AG08395 (cell line): ENCODE data around the gene TDRD9.

Source experiments
- DNase-seq: peaks from one replicate; pipeline ENCODE4 v3.0.0; 2012; ENCODE audit warnings: mixed read lengths, low spot score

TDRD9 gene

DNA sequence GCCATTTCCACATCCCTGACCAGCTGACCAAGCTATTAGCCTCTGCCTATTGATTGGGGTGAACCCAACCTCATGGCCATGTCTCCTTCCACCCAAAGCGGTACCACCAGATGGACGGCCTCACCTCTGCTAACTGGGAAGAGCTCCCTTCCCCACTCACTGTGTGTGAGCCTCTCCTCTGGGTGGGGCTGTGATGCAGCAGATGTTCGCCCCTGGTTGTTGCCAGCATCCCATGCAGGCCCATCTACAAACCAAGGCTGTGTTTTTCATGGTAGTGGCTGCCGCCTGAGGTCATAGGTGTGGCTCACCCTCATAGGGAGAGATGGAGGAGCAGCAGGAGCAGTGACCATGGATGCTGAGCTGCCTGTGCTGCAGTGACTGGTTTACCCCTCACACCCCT lies 61.7 kb downstream of the TDRD9 start:
- no peak for DNase-seq

DNA sequence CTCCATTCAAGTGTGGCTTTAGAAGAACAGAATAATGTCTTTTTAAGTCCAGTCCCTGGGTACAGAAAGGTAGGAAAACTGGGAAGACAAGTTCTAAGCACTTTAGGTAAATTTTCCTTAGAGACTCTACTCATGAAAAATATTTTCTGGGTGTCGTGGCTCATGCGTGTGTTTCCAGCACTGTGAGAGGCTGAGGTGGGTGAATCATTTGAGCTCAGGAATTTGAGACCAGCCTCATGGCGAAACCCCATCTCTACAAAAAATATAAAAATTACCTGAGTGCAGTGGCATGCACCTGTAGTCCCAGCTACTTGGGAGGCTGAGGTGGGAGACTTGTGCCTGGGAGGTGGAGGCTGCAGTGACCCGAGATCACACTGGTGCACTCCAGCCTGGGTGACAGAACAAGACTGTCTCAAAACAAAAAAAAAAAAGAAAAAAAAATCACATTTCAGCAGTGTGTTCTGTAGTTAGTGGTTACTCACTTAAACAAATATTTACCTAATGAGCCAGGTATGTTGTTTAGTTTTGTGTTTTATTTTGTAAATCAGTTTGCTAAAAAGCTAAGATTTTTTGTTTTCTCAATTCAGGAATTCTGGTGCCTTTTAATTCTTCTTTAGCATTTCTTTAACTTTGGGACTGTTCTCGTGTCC lies 66.4 kb downstream of the TDRD9 start:
- no peak for DNase-seq

DNA sequence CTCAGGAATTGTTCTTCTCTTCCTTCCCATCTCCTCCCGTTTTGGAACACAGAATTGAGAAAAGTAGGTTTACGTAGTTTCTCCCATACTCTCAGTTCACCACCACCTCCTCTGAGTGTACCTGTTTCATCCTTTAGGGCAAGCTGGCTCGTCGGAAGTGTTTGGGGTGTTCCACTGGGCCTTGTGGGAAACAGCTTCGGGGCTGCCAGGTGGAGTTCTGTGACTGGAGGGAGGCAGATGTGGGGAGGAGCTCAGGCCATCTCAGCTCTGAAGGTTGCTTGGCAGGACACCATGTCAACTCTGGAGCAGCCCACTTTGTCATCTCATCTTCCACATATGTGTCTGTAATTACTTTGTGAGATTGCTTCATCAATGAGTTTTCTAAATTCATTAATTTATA lies 67.6 kb downstream of the TDRD9 start:
- no peak for DNase-seq

DNA sequence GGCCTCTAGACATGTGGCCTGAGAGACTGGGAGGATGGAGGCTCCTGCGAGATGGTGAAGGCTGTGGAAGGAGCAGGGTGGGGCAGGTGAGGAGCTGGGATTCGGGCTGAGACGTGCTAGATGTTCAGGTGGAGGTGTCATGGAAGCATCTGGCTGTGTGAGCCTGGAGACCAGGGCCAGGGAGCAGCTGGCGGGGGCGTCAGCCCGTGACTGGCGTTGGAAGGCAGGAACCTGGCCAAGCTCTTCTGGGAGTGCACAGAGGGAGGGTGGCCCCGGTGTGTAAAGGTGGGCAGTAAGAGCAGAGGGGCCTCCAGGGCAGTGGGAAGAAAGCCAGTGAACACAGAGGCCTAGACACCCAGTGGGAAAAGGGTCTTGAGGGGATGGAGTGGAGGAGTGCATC lies 69.1 kb downstream of the TDRD9 start:
- no peak for DNase-seq

DNA sequence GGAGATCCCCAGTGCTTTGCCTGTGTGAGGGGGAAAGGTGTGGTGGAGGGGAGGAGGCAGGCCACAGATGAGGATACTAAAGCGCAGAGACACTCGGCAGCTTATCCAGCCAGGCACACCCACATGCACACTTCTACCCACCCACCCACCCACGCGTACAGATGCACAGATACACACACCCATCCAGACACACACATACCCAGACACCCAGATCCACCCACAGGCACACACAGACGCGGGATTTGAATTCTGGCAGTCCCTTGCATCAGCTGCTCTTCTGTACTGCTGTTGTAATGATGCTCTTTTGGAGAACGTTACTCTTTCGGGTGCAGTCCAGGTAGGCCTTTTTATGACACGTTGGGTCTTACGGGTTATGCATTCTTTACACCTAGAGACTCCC lies 69.8 kb downstream of the TDRD9 start:
- DNase-seq = no peak

DNA sequence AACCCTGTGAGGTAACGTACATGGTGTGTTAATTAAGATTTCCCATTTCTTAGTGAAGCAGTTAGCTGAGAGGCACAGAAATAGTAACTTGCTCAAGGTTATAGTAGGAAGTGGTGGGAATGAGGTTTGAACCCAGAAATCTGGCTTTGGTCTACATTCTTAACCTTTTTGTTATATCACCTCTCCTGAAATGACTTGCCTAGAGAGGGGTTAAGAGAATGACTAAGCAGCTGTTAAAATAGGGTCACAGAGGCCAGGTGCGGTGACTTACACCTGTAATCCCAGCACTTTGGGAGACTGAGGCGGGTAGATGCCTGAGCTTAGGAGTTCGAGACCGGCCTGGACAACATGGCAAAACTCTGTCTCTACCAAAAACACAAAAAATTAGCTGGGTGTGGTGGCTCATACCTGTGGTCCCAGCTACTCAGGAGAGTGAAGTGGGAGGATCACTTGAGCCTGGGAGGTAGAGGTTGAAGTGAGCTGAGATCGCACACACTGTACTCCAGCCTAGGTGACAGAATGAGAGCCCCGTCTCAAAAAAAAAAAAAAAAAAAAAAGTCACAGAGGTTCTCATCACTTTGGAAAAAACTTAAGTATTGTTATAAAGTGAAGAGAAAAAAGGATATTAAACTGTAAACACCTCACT lies 71.7 kb downstream of the TDRD9 start:
- DNase-seq = no peak

DNA sequence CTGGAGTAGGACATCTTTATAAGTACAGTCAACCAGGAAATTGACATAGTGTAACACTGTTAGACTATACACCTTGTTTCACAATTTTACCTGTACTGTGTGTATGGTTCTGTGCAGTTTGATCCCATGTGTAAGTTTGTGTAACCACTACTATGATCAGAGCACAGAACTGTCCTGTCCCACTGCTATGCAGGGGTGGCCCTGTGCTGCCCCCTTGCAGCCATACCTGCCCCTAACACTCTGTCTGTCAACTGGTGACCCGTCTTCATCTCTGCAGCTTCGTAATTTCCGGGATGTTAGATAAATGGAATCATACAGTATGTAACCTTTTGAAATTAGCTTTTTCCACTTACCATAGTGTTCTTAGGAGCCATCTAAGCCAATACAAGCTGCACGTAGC lies 72.7 kb downstream of the TDRD9 start:
- DNase-seq = no peak

DNA sequence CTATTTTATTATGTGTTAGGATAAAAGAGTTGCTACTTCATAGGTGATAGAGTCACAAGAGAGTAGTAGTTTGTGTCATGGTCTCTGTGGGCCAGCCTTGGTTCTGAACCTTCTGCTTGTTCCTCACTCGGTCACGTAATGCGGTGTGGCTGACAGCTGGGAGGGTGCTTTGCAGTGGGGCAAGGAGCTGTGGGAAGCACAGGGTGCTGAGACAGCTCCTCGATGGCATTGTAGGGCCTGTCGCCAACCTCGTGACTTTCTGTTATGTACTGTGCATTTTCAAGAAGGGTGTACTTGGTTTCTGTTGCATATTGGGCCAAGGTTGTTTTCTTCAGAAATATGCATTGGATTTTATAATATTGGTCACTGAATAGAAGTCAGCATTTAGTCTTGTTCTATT lies 75.4 kb downstream of the TDRD9 start:
- no peak for DNase-seq

DNA sequence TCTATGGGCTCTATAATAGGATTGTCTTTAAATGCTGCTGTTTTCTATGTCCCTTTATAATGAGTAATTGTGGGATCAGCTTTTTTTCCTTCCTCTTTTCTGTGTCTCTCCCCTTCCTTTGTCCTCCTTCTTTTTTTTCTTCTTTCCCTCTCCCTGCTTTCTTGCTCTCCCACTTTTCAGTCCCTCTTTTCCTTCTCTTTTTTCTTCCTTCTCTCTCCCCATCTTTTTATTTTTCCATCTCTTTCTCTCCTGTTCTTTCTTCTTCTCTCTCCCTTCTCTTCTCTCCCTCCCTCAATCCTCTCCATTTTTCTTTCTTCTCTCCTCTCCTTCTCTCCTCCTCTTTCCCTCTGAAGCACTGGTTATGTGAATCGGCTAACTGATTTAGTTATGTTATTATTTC lies 76.6 kb downstream of the TDRD9 start:
- DNase-seq = no peak

DNA sequence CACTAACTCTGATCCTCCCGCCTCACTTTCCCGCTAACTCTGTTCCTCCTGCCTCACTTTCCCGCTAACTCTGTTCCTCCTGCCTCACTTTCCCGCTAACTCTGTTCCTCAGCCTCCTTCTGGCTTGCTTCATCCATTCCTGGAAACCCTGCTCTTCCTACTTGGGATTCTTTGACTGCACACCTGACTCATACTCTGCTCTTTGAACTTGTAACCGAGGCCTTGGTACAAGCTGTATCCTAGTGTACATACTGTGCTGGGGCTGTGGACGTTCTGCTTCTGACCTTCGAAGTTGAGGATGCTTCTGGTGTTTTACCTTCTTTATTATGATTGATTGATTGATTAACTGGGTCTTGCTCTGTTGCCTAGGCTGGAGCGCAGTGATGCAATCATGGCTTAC lies 77.2 kb downstream of the TDRD9 start:
- no peak for DNase-seq

DNA sequence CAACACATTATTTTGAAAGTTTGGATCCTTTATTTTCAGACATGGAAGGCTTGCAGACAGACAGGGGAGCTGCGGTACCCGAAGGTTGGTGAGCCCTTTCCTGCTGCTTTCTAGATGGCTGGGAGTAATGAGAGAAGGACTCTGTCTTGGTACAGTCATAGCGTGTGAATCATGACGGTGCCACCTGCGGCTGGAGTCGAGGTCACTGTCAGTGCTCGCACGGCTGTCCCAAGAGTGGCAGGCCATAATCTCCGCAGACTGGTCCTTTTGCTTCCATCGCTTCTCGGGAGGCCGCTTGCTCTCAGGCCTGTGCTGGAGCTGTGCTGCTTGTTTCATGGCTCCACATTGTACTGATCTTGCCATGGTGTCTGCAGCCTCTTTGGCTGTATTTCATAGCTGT lies 78.9 kb downstream of the TDRD9 start:
- no peak for DNase-seq

DNA sequence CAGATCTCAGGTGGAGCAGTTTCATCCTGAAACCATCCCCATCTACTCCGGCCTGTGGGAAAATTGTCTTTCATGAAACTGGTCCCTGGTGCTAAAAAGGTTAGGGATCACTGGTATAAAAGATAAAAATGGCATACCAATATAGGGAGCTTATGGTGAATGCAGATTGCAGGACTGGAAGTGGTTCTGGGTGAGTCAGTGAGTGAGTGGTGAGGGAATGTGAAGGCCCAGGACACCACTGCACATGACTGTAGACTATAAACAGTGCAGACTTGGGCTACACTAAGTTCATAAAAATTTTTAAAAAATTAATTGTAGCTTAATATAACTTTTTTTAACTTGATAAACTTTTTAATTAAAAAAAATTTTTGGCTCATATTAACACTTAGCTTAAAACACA lies 81.0 kb downstream of the TDRD9 start:
- DNase-seq = no peak

DNA sequence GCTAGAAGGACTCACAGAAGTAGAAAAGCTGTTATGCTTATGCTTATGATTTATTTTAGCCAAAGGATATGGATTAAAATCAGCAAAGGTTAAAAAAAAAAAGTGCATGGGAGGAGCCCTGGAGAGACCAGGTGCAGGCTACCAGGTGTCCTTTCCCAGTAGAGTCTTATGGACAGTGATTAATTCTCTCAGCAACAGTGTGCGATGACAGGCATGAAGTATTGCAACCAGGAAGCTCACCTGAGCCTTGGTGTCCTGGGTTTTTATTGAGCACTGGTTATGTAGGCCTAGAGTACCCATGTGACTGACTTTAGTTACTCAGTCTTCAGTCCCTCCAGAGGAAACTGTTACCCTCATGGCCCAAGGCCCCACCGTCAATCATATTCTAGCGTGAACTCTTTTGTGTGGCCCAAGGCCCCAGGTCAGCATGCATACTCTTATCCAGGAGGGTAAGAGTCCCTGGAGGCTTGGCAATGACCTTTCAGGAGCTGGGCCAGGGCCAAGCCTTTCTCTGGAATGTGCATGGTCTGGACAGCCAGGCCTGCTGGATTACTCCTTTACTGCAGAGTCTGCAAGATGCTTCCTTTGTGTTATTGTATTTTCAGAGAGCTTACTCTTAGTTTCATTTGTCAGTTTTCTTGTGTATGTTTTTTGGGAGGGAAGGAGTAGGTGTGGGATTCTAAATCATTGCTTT lies 83.7 kb downstream of the TDRD9 start:
- DNase-seq = no peak

DNA sequence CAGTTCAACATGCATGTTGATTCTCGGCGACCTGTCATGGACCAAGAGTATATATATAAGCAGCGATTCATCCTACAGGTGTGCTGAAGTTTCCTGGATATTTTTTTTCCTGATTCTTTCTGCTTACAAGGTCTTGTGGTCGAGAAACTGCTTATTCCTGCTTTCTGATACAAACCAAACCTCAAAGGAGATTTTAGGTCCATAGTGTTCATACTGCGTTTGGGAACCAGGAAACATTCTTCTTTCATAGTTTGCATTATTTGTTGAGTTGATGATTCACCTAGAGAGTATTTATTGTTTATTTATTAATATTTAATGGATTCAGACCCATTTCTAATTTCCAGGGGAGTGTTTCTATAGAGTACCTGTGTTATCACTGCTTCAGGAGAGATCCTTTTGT lies 86.5 kb downstream of the TDRD9 start:
- DNase-seq = no peak

DNA sequence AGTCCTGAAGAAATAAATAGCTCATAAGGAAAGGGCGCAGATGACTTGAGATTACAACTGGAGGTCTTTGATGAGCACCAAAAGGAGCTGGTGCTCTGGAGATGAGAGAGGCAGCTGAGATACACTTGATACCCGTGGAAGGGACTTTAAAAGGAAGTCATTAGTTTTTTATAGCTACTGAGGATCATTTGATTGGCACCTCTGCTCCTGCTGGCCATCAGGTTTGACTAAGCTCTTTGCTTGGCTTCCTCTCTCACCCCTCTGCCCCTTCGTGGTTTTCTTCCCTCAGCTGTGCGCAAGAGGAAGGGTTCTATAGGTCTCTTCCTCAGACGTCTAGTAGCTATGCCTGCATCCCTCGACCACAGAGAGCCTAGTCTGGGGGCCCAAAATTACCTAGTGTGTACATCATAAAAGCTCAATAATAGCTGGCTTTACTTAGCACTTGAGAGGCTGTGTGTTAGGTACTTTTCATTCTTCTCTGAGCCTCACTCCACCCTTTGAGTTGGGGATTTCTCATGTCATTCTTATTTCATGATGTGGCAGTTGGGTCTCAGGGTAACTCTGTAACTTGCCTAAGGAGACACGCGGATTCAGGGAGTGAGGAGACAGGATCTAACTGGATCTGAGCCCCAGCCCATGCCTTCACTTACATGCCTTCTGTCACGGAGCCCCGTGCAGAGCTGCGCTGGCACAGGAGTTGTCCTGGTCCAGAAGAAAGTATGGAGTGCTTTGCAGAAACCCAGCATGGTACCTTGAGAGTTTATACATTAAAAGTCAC lies 88.8 kb downstream of the TDRD9 start:
- DNase-seq = no peak

DNA sequence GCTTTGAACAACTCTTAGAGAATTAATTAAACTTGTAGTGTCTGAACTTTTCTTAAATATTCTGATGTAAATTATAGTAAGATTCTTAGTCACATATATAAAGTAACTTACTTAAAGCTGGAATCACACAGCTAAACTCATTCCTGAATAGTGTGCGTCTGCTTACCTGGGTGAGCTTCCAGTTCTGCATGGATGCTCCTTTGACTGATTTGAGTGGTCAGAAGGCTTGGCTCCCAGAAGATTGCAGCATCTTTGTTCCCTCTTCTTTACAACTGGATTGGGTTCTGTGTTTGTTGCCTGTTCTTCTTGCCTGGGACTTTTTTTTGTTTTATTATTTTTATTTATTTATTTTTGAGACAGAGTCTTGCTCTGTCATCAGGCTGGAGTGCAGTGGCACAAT lies 90.8 kb downstream of the TDRD9 start:
- DNase-seq = no peak

DNA sequence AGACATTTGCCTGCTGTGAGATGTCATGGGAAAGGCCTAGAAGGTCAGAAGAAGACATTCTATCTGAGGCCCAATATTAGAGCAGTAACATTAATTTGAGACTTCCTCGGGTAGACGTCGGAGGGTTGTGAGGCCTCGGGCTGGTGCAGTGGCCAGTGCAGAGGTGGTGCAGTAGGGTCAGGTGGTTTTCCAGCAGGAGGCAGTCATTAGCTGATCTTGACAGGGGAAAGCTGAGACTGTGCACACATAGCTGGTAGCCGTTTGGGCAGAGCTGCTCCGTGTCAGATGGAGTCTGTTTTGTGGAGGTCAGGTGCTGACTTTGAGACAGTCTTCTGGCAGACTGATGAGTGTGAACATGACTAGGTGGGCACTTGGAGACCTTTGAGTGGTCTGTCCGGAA lies 91.5 kb downstream of the TDRD9 start:
- DNase-seq = no peak

DNA sequence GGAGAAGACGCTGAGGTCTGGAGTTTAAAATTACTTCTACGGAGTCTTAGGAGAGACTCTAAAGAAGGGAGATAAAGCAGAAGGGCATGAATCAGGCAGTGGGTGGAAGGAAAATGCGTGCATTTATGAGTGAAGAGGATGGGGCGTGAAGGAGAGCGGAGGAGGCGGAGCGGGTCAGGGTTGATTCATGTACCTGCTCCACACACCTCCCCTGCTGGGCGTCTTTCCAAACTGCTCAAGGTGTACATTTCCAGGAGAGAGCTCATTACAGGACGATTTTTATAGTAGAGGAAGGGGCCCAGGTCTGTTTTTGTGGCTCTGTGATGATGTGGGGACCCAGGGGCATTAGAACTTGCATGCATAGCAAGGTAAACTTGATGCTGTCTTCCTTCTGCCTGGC lies 92.2 kb downstream of the TDRD9 start:
- DNase-seq = no peak

DNA sequence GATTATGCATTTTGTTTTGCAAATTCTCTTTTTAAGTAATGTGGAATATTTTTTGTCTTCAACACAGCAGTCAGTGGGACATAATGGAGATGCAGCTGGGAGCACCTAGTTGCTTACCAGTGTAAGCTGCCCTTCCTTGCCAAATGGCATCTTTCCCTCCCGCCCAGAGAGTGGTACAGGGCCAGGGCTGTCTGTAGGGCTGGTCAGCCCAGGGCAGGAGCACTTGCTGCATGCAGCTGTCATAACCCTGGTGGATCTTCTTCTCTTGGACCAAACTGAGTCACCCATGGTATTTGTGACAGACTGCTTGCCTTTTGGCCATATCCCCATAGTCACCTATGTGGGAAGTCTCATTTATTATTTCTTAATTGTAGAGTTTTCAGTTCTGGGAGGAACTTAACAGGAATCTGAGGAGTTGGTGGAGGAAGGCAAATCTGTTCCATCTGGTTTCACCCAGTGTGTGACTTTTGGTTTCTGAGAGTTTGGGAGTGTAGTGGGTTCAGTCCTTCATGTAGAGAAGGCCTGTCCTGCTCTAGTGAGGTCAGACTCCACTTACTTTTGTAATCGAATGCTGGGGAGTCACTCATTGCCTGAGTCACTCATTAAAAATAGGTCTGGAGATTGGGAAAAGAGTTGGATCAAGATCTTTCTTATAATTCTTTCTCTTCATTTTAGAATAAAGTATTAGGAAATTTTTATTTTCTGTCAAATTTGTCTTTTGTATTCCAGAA lies 95.2 kb downstream of the TDRD9 start:
- no peak for DNase-seq

DNA sequence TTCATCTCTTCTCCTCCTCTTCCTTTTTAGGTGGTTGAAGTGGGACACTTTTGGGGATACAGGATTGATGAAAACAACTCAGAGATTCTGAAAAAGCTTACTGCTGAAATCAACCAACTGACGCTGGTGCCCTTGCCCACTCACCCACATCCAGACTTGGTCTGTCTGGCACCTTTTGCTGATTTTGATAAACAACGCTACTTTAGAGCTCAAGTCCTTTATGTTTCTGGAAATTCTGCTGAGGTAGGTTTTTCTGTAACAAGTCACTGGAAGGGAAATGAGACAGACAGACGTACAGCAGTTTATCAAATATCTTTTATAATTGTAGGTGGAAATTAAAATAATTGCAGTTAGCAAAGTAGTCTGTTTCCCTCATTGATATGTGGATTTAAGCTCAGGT lies 97.3 kb downstream of the TDRD9 start:
- DNase-seq = no peak

DNA sequence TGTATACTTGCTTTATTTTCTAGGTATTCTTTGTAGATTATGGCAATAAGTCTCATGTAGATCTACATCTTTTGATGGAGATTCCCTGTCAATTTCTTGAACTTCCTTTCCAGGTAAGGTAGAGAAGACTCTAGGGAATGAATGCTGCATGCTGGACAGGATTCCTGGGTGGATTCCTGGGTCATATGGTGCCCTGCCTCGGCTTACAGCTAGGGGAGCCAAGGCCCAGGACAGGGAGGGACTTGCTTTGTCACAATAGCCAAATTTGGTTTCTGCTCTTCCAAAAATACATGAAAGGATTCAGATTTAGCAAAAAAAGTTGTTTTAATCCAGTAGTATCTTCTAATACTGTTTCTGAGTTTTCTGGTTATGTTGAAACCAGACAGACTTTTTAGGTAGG lies 97.8 kb downstream of the TDRD9 start:
- DNase-seq = no peak

DNA sequence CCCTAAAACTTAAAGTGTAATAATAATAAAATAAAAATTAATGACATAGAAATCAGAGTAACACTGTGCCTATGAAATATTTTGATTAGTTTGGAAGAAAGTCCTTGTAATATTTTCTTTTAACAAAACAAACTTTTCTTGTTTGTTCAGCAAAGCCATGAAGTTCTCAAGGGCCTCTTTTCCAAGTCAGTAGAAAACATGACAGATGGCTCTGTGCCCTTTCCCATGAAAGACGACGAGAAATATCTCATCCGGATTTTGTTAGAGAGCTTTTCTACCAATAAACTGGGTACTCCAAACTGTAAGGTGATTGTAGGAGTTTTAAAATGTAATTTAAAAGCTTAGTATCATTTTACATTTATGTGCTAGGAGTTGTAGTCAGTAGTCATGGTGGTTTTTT lies 102.7 kb downstream of the TDRD9 start:
- no peak for DNase-seq
